ENCODE data around the gene CROCC2.

The CROCC2 gene

GRCh38 chr2:240876035-240876474 lies 30.1 kb upstream of the CROCC2 start:
- no peak for DNase-seq (ENCODE audit: low read depth, low spot score)
- no peak overlapping the region for H3K4me3 ChIP-seq (ENCODE audit: low read depth, low read length)
- in situ Hi-C loops (cut with HindIII; ENCODE audit: low sequenced_read_pairs), result no loop called here
- TF ChIP-seq CTCF (IDR thresholded peaks at IDR 0.05; ENCODE audit: low read depth, low read length), result no peak

- in situ Hi-C loops (cut with HindIII; ENCODE audit: low sequenced_read_pairs), result no loop called here
These were observed 29.5 kb upstream of the CROCC2 start for GRCh38 chr2:240876475-240877251.

GRCh38 chr2:240877460-240878340 lies 28.4 kb upstream of the CROCC2 start:
- no peak for TF ChIP-seq CTCF (IDR thresholded peaks at IDR 0.05; ENCODE audit: low read depth, low read length)
- H3K4me3 ChIP-seq (ENCODE audit: low read depth, low read length), result no peak overlapping the region
- DNase-seq (ENCODE audit: low read depth, low spot score), result no peak
- in situ Hi-C loops (cut with HindIII; ENCODE audit: low sequenced_read_pairs), result no loop called here

More at GRCh38 chr2:240876475-240877251, 29.5 kb upstream of the CROCC2 start:
- DNase-seq (ENCODE audit: low read depth, low spot score), result no peak
- TF ChIP-seq CTCF (IDR thresholded peaks at IDR 0.05; ENCODE audit: low read depth, low read length), result no peak
- no peak overlapping the region for H3K4me3 ChIP-seq (ENCODE audit: low read depth, low read length)

GRCh38 chr2:240878341-240878936 lies 27.7 kb upstream of the CROCC2 start:
- no peak for DNase-seq (ENCODE audit: low read depth, low spot score)
- in situ Hi-C loops (cut with HindIII; ENCODE audit: low sequenced_read_pairs), result no loop called here
- no peak overlapping the region for H3K4me3 ChIP-seq (ENCODE audit: low read depth, low read length)
- no peak for TF ChIP-seq CTCF (IDR thresholded peaks at IDR 0.05; ENCODE audit: low read depth, low read length)

- no peak for DNase-seq (ENCODE audit: low read depth, low spot score)
- TF ChIP-seq CTCF (IDR thresholded peaks at IDR 0.05; ENCODE audit: low read depth, low read length), result no peak
- no peak overlapping the region for H3K4me3 ChIP-seq (ENCODE audit: low read depth, low read length)
- in situ Hi-C loops (cut with HindIII; ENCODE audit: low sequenced_read_pairs), result no loop called here
These were observed 27.0 kb upstream of the CROCC2 start for GRCh38 chr2:240879105-240879504.

- in situ Hi-C loops (cut with HindIII; ENCODE audit: low sequenced_read_pairs), result no loop called here
- TF ChIP-seq CTCF (IDR thresholded peaks at IDR 0.05; ENCODE audit: low read depth, low read length), result no peak
- DNase-seq (ENCODE audit: low read depth, low spot score), result no peak
- no peak overlapping the region for H3K4me3 ChIP-seq (ENCODE audit: low read depth, low read length)
These were observed 24.2 kb upstream of the CROCC2 start for GRCh38 chr2:240881913-240882312.
